Limb (tissue), 2 donors: Measurements from ENCODE around the gene IL18R1.

Source experiments
- DNase-seq, 2 donors: peaks; one replicate each; pipeline ENCODE4 v3.0.0-alpha.2; 2016; ENCODE audit errors: extremely low spot score in 2 of 2

IL18R1 gene

DNA sequence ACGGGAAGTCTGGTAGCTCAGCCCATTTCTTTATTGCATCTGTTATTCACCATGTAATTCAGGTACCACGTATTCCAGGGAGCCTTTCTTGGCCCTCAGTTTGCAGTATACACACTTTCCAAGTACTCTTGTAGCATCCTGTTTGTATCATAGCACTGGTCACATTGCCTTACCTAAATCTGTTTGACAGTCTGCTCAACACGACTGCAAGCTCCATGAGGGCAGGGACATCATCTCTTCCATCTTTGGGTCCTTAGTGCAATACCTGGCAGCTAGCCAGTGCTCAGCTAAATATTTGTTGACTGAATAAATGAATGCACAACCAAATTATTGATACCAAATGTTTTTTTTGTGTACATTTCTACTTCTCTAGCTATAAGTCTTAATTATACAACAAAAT, 11.2 kb upstream of the IL18R1 start:
- no peak for DNase-seq

DNA sequence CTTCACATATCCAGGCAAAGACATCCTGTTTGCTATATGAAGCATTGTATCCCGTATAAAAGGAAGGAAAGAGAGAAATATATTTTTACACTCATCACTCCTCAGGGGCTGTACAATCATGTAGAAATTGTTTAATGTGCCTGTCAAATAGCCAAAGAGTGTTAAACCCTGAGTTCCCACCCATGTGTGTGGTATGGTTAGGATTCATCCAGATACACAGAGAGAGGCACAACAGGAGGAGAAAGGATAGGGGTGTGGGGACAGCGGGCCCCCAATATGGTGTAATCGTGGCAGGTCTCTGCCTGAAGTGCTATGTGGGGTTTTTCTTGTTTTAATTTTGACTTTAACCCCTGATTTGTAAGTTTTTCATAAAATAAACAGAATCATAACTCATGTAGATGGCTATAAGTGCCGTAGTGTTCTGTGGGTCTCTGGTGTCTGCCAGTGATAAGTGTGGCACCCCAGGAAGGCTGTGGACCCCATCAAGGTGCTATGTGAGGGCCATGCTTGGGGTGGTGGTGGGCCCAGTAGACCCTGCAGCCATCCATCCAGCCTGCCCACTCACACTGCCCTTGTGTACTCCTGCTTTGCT, 10.2 kb upstream of the IL18R1 start:
- DNase-seq, result no peak

DNA sequence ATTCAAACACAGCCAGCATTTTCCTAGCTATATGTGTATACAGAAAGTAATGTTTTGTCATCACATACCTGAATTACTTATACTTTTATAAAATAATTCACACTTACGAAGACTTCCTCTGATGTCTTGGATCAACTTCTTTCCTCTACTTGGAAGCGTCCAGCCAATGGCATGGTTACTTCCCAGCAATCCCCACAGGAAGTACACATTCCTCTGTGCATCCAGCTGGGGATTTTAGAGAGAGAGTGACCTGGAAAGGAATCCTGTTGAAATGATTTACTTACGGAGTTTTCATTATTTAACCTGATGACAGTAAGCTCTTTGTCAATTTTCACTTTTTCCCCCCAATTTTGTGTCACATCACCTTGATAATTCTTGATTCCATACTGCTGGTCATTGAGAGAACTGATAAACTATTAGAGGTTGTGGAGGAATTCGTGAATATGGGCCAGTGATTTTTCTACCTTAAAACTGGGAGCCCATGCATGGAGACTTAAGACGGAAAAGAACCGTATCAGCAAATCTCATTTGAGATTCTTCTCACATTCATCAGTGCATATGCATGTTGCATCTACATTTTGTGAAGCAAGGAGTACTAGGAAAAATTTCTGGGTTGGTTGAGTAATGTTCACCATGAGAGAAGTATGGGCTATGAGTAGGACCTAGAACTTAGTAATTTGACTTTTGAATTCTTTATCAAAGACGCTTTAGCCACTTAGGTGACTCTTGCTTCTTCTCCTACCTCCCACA, 9.0 kb upstream of the IL18R1 start:
- DNase-seq, result no peak

DNA sequence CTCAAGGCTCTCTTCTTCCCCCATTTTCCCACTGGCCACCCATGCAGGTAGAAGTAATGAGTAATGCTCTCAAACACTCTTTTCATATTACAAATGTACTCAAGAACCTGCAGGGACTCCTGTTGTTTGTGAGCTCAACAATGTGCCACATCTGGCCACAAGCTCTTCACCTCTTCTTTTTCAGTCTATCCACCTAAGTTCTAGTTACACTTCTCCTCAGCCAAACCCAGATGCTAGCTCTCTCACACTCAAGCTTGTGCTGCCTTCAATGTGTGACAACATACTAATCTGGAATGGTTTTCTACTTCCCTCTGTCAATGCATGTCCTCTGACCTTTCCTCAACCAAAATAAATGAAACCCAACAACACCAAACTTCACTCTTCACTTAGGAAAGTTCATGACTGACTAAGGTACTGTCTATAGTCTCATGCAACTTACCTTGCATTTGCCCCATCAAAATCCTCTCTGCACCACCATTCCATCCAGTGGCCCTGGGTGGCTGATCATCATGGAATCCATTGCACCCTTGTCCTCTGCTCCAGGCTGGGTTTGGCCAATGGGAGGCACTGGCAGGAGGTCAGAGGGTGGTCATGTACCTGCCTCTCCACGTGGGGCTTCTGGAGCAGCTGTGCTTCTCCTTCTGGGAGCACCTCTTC, 5.3 kb upstream of the IL18R1 start:
- DNase-seq, result no peak

DNA sequence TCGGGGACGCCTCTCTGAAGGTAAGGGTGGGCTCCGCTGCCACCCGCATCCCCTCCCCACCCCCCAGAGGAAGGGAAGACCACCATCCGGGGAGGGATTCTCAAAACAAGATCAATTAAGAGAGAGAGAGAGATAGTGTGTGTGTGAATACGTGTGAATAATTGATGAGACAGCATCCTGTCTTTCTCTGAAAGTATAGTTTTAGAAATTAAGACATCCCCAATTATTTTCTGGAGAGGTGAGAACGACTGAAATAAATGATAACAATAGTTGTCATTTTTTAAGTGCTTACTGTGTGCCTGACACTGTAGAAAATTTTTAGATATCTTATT, 751 bp downstream of the IL18R1 start:
- no peak for DNase-seq

DNA sequence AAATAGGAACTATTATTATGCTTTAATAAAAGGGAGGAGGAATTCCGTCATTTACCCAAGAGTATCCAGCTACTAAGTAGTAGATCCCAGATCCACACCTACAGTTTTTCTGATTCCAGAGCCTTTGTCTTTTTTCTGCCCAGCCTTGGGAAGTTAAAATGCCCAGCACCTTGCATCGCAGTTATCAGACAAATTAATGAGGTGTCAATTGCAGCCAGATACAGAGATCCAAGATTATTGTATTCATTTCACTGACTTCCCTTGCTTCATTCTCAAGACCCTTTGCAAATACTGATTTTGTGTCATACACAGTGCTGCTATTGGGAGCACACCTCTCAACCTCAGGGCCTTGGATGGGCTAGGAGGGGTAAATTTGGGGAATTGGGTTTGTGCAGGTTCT, 1.1 kb downstream of the IL18R1 start:
- DNase-seq, result no peak

DNA sequence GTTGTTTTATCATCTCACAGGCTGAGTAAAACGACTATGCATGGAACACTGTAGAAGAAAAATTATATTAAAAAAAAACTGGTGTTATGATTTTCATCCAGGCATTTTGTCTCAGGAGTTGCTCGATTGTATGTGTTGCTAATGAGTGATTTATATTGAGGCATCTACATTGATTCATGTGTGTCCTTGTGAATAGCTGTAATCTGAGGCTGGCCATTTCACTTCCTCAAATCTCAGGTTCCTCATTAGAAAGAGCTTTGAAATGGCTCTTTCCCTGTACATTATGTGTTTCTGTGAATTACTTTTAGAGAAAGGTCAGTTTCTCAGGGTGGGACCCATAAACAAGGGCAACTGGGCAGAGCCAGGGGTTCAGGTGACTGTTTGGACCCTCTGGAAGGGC, 2.3 kb downstream of the IL18R1 start:
- no peak for DNase-seq

DNA sequence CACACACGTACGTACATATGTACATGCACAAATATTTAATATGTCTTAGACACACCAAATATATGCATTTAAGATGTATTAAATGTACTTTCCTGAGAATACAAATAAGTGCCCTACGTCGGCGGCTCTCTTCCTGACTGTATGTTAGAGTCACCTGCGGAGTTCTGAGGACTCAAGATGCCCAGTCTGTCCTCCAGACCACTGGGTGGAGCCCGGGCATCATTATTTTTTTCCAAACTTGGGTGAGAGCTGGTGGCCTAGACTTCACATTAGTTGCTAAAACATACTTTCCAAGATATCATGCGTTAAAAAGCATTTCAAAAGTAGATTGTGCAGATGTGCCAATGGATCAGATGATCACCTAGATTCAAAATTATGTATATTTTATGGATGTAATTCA, 2.9 kb downstream of the IL18R1 start:
- DNase-seq, result no peak

DNA sequence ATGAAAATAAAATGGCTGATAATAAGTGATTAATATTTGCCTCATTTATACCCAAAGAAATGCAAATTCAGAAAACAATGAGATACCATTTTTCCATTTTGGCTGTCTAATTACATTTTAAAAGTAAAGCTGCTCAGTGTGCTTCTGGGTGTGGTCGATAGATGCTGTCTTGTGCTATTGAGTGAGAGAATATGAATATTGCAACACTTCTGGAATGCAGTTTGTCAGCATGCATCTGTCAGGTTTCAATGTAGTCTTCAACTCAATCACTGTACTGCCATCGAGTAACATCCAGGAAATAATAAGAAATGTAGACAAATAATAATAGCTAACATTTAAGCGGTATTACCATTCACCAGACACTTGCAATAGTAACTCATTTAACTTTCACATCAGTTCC, 3.9 kb downstream of the IL18R1 start:
- DNase-seq, result no peak

DNA sequence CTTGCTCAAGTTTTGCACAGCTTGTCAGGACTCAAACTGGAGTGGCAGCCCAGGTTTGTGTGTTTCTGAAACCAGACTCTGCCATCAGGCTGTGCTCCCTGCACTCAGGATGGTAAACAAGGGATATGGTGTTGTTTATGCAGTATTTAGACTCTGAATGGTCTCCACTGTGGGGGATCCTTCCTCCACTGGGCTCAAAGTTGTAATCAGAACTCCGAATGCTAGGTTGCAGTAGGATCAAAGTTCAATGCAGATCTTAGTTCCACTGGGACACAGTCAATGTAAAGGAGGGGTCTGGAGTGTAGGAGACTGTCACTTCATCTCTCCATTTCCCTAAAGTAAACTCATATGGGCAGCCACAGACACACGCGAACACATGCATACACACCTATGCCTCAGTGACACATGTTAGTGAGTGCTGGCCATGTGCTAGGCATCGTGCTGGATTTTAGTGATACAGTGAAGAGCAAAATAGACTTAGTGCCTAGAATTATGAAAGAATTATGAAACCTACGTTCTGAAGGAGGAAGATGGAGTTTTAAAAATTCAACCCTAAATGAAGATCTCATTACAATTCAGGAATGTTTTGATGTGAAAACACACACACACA, 6.1 kb downstream of the IL18R1 start:
- no peak for DNase-seq

DNA sequence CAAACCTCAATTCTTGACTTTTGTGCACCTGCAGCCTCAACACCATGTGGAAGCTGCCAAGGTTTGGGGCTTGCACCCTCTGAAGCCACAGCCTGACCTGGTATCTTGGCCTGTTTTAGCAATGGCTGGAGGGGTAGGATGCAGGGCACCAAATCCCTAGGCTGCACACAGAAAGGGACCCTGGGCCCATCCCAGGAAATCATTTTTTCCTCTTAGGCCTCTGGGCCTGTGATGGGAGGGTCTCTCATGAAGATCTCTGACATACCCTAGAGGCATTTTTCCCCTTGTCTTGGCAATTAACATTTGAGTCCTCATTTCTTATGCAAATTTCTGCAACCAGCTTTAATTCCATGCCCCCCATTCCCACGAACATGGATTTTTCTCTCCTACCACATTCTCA, 10.2 kb downstream of the IL18R1 start:
- DNase-seq, result no peak

DNA sequence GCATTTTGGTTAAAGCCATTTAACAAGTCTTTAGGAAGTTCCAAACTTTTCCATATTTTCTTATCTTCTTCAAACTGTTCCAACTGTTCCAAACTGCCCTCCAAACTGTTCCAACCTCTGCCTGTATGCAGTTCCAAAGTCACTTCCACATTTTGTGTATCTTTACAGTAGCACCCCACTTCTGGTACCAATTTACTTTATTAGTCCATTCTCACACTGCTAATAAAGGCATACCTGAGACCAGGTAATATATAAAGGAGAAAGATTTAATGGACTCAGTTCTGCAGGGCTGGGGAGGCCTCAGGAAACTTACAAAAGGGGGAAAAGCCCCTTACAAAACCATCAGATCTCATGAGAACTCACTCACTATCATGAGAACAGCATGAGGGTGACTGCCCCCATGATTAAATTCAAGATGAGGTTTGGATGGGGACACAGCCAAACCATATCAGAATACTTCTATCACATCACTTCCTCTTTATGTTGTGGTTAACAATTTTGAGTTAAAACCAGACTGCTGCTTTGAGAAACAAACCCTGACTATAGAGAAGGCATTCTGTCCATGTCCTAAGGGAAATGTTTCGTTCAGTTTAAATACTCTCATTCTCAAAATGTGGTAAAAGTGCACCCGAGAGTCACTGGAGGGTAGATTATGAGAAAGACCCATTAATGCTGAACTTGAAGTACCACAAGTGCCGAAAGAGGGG, 11.0 kb downstream of the IL18R1 start:
- no peak for DNase-seq

DNA sequence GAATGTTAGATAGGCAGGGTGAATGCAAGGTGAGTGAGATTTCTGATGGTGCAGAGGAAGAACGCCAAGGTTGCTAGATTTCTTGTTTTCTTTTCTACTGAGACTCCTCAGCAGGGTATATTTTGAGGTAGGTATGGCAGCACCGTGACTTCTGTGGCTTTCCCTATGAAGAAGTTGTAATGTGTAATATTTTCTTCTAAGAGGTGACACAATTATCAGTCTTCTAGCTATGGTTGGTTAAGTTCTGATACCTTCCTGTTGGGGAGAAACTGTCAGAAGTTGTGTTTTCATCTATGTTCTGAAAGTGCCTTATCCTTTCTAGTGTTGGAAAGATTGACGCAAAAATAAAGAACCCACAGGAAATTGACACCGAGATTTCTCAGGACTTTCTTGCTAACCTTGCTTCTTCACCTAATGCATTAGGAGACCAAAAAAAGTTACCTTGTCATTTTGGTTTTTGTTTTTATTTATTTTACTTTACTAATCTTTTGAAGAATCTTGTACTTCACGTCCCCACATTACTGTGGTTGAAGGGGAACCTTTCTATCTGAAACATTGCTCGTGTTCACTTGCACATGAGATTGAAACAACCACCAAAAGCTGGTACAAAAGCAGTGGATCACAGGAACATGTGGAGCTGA, 11.9 kb downstream of the IL18R1 start:
- DNase-seq, result no peak

DNA sequence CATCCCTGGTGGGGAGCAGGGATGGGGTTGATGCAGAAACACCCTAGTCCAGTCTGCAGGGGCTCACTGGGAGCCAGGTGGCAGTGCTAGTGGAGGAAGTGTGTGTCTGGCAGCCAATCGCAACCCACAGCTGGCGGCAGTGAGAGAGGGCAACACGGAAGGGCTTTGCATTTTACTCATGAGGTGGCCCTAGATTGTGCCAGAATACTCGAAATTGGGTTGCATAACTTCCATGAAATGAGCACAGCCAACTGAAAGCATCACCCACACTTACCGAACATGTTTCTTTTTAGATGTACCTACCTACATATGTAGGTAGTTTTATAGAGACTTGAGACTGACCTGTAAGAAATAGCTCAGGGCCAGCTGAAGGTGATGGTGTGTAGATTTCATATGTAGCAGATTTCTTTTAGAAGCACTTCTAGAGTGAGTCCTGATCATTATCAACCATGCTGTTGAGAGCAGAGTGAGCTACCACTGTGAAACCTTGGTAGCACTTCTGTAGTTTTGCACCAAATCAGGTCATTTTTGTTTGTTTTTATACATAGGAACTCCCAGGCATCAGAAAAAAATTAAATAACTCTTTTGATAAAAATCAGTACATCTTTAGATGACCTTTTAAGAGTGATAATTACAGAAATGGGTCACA, 13.0 kb downstream of the IL18R1 start:
- no peak for DNase-seq

DNA sequence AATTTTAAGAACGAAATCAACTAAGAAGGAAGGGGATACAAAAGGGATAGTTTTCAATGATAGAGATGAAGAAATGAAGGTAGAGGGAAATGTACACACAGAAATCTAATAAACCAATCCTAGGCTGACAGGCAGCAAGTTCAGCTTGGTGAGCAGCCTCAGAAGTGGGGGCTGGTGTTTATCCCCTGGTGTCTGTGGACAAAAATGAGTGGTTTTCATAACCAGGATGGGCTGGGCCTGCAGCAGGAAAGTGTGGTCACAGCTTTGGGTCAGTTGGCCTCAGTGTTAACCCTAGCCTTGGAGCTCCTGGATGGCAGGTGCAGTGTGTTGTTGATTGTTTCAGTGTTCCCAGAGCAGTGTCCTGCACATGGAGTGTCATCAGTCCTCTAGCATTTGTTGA, 14.3 kb downstream of the IL18R1 start:
- no peak for DNase-seq

DNA sequence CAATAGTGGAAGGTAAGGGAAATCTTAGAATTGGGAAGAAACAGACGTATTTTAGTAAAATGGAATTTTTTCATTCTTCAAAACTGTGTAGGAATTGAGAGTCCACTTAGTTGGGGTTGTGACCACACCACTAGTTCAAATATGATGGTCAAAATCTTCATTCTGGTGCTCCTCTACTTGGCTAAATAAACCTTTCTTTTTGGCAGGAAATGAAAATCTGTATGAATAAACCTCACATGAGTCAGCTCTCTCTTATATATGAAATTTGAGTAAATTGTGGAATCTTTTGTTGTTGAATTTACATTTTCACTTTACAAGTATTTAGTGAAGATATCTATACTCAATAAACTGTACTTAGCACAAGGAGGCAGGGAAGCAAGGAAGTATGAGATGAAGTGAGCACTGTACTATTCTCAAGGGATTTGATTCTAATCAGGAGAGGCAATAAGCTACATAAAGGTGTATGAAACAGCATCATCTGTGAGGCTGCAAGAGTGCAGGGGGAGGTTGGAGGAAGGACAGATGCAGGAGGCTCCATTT, 20.5 kb downstream of the IL18R1 start:
- DNase-seq, result no peak

DNA sequence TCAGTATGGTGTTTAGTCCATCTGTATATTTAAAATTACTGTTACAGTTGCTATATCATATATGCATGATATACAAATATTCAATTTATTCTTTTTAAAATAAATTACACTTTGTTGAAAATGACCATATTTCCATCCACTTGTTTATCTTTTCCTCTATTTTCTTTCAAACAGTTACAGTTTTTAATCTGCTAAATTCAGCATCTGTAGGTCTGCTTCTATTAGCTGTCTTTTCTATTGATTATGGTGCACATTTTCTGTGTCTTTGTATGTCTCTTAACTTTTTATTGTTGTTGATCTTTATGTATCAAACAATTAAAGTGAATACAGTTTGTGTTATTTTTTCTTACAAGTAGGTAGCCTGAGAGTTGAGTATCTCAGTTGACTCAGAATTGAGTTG, 28.1 kb downstream of the IL18R1 start:
- DNase-seq, result no peak

DNA sequence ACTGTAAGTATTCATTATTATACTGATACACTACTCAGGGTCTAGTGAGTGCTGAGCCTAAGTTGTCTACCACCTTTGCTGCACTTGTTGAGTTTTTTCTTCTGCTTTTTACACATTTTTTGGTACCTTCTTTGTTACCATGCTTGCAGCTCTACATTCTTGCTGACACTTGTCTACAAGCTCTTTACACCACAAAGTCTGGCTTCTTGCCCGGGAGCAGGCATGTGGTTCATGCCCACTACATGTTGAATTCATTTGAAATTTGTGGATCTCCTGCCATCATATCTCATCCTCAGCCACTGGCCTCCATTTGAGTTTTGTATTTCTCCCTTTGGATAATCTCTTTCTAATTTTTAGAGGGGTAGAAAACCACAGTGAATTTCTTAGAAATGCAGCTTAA, 29.9 kb downstream of the IL18R1 start:
- no peak for DNase-seq

DNA sequence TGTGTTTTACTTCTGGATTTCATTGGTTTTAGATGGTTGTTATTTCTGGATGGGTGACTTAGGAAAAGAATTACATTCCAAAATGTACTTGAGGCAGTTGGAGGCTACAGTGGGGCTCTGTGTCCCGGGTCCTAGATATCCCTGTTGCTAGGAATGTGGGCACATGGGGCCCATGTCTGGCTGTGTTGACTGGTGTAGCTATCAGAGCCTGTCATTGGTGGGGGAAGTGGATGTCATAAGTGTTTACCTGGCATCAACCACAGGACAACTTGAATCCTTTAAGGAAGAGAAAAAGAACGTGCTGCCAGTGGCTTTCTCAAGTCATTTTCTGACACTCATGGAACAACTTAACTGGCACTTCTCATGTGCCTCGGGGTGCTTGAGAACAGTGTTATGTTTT, 30.4 kb downstream of the IL18R1 start:
- no peak for DNase-seq

DNA sequence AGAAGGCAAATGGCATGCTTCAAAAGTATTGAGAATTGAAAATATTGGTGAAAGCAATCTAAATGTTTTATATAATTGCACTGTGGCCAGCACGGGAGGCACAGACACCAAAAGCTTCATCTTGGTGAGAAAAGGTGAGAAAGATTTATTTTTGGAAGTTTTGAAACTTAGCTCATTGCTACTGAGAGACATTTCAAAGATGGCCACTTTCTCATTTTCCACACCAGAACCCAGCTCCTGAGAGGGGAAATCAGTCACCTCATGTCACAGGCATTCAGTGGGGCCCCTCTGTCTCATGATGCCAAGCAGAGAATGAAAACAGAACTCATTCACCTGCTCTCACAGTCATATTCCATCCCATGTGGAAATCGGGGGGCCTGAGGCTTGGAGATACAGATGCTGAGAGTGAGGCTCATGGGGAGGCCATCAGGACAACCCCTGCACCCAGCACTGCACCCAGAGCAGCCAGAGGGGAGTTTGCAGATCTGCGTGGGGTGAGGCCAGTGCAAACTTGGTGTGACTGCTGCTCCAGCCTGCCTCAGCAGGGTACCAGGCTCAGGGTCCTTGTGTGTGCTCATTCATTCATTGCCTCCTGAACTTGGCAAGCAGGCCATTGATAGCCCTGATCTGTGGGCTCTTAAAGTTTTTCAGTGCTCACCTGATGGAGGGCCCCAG, 31.4 kb downstream of the IL18R1 start:
- no peak for DNase-seq
